GM18519 (cell line): ENCODE measurements around the gene RRAS.

Source experiments
- ATAC-seq: cut with Tn5 transposase; IDR thresholded peaks from one replicate; pipeline ENCODE4 v1.9.1; 2021; ENCODE audit warnings: mild to moderate bottlenecking, moderate library complexity; ENCODE audit not compliant: unreplicated experiment, low FRiP score

RRAS gene

DNA sequence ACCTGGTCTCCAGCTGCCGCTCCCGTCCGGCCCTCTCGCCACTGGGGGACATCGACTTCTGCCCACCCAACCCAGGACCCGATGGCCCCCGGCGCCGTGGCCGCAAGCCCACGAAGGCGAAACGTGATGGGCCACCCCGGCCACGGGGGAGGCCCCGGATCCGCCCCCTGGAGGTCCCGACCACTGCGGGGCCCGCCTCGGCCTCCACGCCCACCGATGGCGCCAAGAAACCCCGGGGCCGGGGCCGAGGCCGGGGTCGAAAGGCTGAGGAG is 42.3 kb downstream of the RRAS start:
- ATAC-seq = no peak

DNA sequence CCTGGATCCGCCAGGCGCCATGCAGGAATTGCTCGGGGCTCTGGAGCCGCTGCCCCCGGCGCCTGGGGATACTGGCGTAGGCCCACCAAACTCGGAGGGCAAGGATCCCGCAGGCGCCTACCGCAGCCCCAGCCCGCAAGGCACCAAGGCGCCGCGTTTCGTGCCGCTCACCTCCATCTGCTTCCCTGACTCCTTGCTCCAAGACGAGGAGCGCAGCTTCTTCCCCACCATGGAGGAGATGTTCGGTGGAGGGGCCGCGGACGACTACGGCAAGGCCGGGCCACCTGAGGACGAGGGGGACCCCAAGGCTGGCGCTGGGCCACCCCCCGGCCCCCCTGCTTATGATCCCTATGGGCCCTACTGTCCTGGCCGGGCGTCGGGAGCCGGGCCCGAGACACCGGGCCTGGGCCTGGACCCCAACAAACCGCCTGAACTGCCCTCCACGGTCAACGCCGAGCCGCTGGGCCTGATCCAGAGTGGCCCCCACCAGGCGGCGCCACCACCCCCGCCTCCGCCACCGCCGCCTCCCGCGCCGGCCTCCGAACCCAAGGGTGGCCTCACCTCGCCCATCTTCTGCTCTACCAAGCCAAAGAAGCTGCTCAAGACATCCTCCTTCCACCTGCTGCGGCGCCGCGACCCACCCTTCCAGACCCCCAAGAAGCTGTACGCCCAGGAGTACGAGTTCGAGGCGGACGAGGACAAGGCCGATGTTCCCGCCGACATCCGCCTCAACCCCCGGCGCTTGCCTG is 42.8 kb downstream of the RRAS start:
- no peak for ATAC-seq

DNA sequence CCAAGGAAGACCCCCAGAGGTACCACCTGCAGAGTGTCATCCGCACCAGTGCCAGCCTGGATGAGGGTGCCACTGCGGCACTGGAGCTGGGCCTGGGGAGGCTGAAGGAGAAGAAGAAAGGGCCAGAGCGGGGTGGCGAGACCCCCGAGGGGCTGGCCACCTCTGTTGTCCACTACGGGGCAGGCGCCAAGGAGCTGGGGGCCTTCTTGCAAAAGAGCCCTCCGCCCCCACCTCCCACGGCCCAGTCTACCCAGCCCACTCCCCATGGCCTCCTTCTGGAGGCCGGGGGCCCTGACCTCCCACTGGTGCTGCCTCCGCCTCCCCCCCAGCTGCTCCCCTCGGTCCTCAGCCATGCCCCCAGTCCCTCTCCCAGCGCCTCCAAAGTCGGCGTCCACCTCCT is 43.5 kb downstream of the RRAS start:
- no peak for ATAC-seq

DNA sequence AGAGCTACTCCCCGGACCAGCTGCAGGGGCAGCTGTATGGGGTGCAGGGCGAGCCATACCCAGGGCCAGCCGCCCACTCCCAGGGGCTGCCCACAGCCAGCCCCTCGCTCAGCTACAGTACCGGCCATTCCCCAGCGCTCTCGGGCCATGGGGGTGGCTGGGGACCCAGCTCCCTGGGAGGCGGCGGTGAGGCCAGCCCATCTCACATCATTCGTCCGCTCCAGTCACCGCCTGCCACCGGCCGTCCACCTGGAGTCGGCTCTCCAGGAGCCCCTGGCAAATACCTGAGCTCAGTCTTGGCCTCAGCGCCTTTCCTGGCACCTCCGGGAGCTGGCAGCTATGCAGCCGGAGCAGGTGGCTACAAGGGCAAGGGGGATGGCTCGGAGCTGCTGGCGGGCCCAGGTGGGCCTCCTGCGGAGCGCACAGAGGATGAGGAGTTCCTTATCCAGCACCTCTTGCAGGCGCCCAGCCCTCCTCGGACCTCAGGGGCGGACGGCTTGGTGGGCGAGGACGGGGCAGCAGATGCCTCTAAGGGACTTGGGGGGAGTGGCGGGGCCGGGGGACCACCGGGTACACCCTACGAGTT is 44.0 kb downstream of the RRAS start:
- no peak for ATAC-seq

DNA sequence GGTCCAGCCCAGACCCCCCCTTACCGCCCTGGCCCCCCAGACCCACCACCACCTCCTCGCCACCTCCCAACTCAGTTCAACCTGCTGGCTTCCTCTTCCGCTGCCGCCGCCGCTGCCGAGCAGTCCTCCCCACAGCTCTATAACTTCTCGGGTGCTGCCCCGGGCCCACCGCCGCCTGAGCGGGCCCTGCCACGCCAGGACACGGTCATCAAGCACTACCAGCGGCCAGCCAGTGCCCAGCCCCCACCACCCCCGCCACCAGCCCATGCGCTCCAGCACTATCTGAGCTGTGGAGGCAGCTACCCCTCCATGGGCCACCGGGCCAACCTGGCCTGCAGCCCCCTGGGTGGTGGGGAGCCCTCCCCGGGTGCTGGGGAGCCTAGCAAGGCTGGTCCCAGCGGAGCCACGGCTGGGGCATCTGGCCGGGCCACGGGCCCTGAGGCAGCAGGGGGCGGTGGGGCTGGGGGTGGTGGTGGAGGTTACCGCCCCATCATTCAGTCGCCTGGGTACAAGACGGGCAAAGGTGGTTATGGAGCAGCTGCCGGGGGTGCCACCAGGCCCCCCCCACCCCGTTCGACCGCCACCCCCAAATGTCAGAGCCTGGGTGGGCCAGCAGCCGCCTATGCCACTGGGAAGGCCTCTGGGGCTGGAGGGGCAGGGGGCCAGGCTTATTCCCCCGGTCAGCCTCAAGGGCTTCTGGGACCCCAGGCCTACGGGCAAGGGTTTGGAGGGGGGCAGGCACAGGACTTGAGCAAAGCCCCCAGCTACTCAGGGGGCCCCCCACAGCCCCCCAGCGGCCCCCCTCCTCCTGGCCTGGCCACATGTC is 44.7 kb downstream of the RRAS start:
- no peak for ATAC-seq

DNA sequence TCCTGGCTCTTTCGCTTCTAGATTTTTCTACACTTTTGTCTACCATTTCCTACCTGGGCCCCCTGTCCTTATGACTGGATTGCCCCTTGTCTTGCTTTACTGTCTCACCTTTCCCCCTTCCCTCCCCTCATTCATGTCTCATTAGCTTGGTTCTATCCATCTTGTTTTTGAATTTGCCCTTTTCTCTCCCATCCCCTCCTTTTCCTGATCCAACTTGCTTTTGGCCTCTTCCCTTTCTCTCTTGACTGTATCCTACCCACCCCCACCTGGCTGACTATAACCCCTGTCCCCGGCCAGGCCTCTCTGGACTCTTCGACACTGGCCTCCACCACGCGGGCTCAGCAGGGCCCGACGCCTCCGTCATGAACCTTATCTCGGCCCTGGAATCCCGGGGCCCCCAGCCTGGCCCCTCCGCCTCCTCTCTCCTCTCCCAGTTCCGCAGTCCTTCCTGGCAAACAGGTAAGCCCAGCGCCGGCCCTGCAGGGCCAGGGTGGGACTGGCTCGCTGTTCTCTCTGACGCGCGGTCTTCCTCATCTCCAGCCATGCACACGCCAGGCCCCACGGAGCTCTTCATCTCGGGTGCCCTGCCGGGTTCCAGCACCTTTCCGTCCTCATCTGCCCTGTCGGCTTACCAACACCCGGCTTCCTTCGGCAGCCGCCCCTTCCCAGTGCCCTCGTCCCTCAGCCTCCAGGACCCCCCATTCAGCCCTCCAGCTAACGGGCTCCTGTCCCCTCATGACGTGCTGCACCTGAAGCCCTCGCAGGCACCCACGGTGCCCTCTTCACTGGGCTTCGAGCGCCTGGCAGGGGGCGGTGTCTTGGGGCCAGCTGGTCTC is 45.6 kb downstream of the RRAS start:
- ATAC-seq = no peak

DNA sequence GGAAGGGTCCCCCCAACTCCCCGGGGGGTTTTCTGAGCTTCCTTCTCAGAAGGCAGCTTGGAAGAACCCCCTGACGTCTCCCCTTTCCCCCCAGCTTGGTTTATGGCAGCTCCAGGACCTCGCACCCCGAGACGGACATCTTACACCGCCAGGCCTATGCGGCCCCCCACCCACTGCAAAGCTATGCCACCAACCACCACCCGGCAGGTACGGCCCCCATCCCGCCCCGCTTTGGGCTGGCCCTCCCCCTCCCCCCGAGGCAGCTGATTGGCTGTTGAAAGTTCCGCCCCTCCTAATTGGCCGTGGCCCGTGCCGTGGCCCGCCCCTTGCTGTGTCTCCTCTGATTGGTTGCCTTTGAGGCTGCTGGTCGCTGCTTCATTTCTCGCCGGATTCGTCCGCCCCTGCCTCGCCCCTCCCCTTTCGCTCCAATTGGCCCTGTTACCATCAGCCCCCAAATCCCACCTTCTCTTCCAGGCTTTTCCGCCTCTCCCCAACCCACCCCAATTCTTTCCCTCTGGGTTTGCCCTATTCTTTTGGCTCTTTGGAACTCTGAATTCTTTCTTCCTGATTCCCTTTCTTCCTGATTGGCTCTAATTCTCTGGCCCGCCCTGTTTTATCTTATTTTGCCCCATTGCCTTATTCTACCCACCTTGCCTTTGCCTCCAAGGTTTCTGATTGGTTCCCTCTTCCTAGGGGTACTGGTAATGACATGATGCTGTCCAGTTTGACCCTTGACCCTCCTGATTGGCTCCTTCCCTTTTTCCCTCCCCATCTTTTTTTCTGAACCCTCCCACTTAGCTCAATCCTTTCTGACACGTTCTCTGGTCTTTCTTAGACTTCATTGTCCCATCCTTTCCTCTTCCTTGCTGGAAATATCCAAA is 46.5 kb downstream of the RRAS start:
- peak; percentile 46 for ATAC-seq

DNA sequence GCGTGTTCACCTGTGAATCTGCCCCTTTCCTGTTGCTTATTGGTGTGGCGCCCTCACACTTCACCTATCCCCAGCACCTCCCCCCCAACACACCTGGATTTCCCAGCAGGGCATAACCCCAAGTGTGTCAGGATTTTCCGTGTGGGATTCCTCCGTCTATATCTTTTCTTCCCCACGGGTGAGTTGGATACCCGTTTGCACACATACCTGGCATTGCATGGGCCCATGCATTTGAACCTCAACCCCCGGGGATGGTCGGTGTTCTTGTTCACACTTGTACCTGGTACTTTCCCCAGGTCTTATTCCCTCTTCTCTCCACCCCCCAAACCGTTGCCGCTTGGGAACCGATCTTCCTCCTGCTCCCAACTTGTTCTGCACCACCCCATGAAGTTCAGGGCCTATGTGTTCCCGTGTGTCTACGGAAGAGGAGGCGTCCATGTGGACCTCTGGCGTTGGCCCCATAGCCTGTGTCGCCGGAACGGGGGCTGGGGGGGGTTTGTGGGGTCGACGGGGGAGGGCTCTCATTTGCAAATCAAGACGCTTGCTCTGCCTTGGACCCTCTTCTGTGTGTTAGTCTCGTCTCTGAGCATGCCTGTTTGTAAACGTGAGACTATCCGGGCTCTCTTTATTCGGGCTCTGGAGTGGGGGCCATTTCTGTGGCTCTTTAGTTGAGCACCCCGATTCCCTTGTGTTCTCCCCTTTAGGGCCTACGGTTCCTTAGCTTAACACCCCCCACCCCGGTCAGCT is 47.3 kb downstream of the RRAS start:
- ATAC-seq = no peak

DNA sequence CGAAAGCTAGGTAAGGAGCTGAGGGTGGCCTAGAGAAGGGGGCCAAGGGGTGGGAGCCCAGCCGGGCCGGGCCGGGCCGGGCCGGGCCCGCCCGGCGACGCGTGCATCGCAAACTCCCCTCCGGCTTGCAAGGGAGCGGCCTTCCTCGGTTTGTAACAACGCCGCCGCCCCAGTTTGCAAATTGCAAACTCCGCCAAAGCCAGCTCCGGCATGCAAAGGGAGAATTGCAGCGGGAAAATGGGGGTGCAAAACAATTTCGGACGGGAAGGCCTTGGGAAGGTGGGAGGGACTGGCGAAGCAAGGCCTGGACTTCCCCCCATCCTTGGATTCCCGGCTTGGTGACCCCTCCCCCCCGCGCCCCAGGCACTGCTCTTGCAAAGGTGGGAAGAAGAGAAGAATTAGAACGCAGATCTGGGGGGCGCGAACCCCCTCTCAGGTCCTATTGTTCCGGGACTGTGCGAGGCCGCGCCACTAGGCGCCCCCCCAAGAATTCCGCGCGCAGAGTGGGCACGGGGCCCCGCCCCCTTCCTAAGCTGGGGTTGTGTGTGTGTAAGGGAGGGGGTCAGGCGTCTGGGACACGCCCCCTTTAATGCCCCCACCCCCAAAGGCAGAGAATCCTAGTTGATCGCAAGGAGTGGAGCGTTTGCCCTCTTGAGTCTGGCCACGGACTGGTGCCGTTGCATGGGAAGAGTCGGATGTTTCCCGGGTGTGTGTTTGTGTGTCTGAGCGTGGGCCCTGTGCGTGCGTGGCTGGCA is 48.0 kb downstream of the RRAS start:
- no peak for ATAC-seq

DNA sequence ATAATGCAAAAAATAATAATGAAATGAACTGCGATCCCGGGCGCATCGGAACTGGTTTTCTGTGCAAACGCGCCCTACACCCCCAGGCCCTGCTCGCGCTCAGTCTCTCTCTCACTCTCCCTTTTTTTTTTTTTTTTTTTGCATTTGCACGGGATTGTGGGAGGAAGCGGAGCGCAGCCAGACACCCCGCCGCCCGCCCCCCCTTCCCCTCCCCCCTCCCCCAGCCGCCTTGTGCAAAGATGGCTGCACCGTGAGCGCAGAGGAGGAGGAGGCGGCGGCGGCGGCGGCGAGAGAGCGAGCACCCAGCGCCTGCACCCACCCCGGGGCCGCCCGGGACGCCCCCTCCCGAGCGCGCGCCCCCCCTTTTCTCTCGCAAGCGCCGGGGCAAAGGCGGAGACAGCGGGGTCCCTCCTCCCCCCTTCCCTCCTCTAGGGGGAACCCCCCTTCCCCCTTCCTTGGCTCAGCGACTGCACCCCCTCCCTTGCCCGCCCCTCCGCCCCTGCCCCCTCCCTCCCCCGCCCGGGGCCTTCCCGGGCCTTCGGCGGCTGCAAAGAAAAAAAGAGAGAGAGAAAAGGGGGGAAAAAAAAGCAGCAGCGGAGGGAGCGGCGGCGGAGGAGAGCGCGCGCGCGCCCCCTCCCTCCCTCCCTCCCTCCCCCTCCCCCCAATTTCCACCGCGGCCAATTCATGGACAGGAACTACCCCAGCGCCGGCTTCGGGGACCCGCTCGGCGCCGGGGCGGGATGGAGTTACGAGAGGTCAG is 48.8 kb downstream of the RRAS start, which contains the start of gene PRR12:
Gene PRR12, plus strand, starts transcription at position 212 of the 760 bp plus-strand sequence. Its CDS starts 473 bp downstream, at position 685.
- no peak for ATAC-seq

DNA sequence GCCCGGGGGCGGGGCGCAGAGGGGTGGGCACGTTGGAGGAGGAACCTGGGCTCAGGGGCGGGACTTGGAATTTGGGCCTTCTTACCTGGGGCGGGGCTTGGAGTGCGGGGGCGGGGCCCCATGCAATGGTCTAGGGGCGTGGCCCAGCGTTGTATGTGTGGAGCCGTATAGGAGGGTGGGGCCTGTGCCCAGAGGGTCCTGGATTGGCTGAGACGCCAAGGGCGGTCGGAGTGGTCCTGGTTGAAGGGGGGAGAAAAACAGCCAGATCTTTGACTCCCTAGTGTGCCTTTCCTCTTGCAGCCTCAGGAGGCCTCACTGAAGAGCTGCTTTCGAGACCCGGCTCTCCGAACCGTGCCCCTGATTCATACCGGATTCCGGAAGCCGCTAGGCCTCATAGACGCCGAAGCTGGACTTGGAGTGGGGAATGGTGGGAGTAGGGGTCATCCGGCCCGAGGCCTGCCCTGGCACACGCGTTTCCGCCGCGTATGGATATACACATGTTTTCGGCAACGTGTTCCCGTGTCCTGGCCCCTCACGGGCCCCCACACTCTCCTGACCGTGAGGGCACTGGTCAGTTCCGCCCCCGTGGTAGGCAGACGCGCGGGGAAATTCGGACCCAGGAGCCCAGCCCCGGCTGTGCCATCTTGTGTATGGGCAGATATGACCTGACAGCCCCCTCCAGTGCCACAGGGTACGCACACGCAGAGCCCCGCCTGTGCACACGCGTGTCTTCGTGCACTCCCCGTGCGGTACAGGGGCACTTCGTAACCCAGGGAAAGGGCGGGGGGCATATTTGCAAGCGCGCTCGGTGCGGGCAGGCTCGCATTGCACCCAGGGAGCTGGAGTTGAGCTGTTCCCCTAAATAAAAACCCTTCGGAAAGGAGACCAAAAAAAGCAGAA is 49.6 kb downstream of the RRAS start:
- no peak for ATAC-seq

DNA sequence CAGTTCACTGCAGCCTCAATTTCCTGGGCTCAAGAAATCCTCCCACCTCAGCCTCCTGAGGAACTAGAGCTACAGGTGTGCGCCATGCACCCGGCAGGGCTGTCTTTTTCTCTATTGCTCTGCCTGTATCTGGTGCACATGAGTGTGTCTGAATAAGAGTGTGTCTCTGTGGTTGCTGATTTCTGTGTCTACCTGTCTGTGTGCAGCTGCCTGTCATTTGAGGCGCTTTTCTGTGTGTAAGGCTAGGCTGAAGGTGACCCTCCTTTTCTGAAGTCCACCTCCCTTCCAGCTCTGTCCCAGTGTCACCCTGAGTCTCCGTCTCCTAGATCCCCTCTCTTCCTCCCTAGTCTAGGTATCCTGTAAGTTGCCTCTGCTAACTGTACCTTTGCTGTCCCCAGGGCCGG is 50.4 kb downstream of the RRAS start:
- no peak for ATAC-seq

DNA sequence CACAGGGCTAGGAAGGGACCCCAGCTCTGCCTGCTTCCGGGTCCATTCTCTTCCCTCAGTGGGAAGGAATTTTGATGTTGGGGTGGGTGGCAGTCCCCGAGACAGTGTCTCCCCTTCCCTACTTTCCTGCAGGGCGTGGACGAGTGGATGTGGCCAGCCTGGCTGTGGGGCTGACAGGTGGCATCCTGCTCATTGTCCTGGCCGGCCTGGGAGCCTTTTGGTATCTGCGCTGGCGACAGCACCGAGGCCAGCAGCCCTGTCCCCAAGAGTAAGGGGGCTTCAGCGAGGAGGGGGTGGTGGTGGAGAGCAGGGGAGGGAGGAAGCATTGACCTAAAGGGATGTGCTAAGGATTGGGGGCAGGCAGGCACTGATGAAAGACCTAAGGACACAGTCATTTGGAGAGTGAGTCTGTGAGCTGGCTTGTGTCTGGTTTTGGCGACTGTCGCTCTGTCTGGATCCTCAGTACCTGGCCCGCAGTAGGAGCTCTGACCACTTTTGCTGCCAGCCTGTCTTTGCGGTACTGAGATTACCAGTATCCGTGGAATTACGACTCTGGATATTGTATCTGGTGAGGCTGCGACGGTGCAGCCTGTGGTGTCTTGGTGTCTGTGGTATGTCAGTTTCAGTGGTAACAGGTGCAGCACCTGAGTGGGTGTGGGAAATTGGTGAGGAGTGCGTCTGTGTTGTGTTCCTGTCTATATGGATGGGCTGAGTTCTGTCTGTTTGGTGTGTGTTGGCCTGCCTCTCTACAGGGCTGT is 51.4 kb downstream of the RRAS start:
- ATAC-seq = no peak

DNA sequence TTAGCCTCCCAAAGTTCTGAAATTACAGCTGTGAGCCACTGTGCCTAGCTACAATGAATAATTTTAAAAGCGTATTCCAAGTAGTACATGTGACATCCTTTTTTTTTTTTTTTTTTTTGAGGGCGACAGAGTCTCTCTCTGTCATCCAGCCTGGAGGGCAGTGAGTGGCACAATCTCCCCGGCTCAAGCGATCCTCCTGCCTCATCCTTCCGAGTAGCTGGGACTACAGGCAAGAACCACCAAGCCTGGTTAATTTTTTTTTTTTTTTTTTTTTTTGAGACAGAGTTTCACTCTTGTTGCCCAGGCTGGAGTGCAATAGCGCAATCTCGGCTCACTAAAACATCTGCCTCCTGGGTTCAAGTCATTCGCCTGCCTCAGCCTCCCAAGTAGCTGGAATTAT is 52.7 kb downstream of the RRAS start:
- no peak for ATAC-seq
